K562 (cell line): ENCODE measurements around the gene MARCHF11.

Source experiments
- ATF7 ChIP-seq: fragments of 450-650 bp; IDR thresholded peaks from 2 replicates; pipeline ENCODE4 v1.7.1; 2014; ENCODE audit warnings: mild to moderate bottlenecking, moderate library complexity
- EGR1 ChIP-seq: fragments of 450-650 bp; conservative IDR thresholded peaks from 2 replicates; pipeline ENCODE4 v1.6.1; 2017; ENCODE audit warnings: mild to moderate bottlenecking
- EZH2 ChIP-seq: IDR thresholded peaks from 2 replicates; pipeline ENCODE4 v1.6.1; 2012; ENCODE audit warnings: low read depth, mild to moderate bottlenecking, inconsistent platforms, low read length, borderline replicate concordance
- HLTF ChIP-seq: fragments of 450-650 bp; IDR thresholded peaks from 2 replicates; pipeline ENCODE4 v1.6.1; 2016
- ZNF316 ChIP-seq: fragments of 450-650 bp; IDR thresholded peaks from 2 replicates; pipeline ENCODE4 v1.6.1; 2016
- TF ChIP-seq, protein P1 (sequence below): fragments of 450-650 bp; formaldehyde crosslinking; IDR thresholded peaks from 2 replicates; pipeline ENCODE4 v1.4.0; 2020; ENCODE audit warnings: mild to moderate bottlenecking, moderate library complexity

DNA sequence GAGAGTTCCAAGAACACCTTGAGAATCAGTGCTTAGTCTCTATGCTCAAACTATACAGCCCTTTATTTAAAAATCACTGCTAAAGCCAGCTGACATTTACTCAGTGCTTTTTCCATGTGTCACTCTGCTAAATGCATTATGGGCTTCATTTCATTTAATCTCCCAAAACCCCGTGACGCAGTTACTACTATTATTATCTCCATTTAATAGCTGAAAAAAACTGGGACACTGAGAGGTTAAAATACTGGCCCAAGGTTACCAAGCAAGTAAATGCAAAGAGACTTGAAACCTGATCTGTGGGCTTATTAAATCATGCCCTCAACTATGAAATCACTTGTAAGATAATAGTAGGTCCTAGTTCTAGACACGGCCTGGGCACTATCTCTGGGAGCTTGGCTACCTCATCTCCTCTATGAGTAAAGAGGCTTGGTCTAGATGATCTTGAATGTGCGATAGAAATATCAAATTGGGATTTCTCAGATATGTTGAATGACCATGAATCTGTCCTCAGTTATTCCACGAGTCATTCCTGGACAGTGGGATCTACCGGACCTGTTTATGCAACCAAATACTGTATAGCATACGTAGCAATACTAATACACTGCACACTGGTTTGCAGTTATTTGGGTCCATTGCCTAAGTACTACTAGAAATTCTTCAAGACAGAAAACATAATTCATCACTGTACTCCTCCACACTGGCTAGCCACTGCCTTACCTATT is 32.3 kb downstream of the MARCHF11 start:
- TF ChIP-seq ATF7 (no peak), EGR1 (no peak), ZNF316 (no peak), HLTF (no peak), EZH2 (no peak)
- TF ChIP-seq, protein P1, sequence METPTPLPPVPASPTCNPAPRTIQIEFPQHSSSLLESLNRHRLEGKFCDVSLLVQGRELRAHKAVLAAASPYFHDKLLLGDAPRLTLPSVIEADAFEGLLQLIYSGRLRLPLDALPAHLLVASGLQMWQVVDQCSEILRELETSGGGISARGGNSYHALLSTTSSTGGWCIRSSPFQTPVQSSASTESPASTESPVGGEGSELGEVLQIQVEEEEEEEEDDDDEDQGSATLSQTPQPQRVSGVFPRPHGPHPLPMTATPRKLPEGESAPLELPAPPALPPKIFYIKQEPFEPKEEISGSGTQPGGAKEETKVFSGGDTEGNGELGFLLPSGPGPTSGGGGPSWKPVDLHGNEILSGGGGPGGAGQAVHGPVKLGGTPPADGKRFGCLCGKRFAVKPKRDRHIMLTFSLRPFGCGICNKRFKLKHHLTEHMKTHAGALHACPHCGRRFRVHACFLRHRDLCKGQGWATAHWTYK (CRISPR knock-in tag): no peak
